K562 (cell line): ENCODE data around the gene RAE1. TPM values are rescaled to one million over a fixed set of nuclear protein-coding genes. Genes with fewer than 3 reads are reported as not detected.

Experiments
- ARID3B ChIP-seq: fragments of 250-450 bp; sonication (Bioruptor Pico); IDR thresholded peaks from 2 replicates; pipeline ENCODE4 v1.4.0; 2020; ENCODE audit warnings: borderline replicate concordance
- CBFA2T2 ChIP-seq: fragments of 450-650 bp; conservative IDR thresholded peaks from 2 replicates; pipeline ENCODE4 v1.6.1; 2017; ENCODE audit warnings: mild to moderate bottlenecking
- CEBPB ChIP-seq: fragments of 450-650 bp; IDR thresholded peaks from 2 replicates; pipeline ENCODE4 v1.6.1; 2016; ENCODE audit warnings: missing genetic modification characterization, missing compliant biosample characterization
- FOXK1 ChIP-seq: sonication (generic); formaldehyde crosslinking; IDR thresholded peaks from 2 replicates; pipeline ENCODE4 v1.8.0; 2022; ENCODE audit warnings: missing genetic modification reagents, mild to moderate bottlenecking, borderline replicate concordance
- IRF1 ChIP-seq: sonication (generic); formaldehyde crosslinking; IDR thresholded peaks from 2 replicates; pipeline ENCODE4 v1.8.0; 2022; ENCODE audit warnings: missing genetic modification reagents, mild to moderate bottlenecking, borderline replicate concordance
- KAT8 ChIP-seq: fragments of 450-650 bp; IDR thresholded peaks from 2 replicates; pipeline ENCODE4 v1.6.1; 2016; ENCODE audit warnings: low read depth, mild to moderate bottlenecking
- MAFF ChIP-seq: IDR thresholded peaks from 2 replicates; pipeline ENCODE4 v1.6.1; 2012; ENCODE audit warnings: low read length, improper control_type of control experiment
- MCM5 ChIP-seq: fragments of 450-650 bp; IDR thresholded peaks from 2 replicates; pipeline ENCODE4 v1.6.1; 2016; ENCODE audit warnings: low read depth
- MED1 ChIP-seq: sonication (generic); formaldehyde crosslinking; IDR thresholded peaks from 2 replicates; pipeline ENCODE4 v1.8.1; 2023; ENCODE audit warnings: missing genetic modification reagents, borderline replicate concordance
- NONO ChIP-seq, 2 experiments: fragments of 200-400 bp in 1 of 2; fragments of 450-650 bp in 1 of 2; formaldehyde crosslinking in 1 of 2; IDR thresholded peaks; 2 replicates each; pipeline ENCODE4 v1.6.1; 2017; ENCODE audit warnings: low read depth in 2 of 2, mild to moderate bottlenecking in 2 of 2, moderate library complexity in 2 of 2, low read length in 1 of 2
- PYGO2 ChIP-seq: fragments of 450-650 bp; IDR thresholded peaks from 2 replicates; pipeline ENCODE4 v1.6.1; 2016; ENCODE audit warnings: mild to moderate bottlenecking, missing genetic modification characterization, moderate library complexity, missing compliant biosample characterization
- RBM22 ChIP-seq: fragments of 200-400 bp; formaldehyde crosslinking; IDR thresholded peaks from 2 replicates; pipeline ENCODE4 v1.6.1; 2018; ENCODE audit warnings: low read length, low read depth; ENCODE audit not compliant: poor library complexity, severe bottlenecking
- SNAPC5 ChIP-seq: fragments of 250-450 bp; sonication (Bioruptor Pico); IDR thresholded peaks from 2 replicates; pipeline ENCODE4 v1.8.0; 2021; ENCODE audit warnings: moderate library complexity, mild to moderate bottlenecking, inconsistent platforms
- STAT5B ChIP-seq: fragments of 250-450 bp; sonication (Bioruptor Pico); IDR thresholded peaks from 2 replicates; pipeline ENCODE4 v1.8.0; 2021; ENCODE audit warnings: mild to moderate bottlenecking, inconsistent platforms
- TCF3 ChIP-seq: sonication (generic); formaldehyde crosslinking; IDR thresholded peaks from 2 replicates; pipeline ENCODE4 v1.4.0; 2020; ENCODE audit warnings: mild to moderate bottlenecking, missing genetic modification reagents
- TRIM24 ChIP-seq, 2 experiments: fragments of 450-650 bp; IDR thresholded peaks; 2 replicates each; pipeline ENCODE4 v1.6.1; 2016
- ZFP30 ChIP-seq: fragments of 250-450 bp; sonication (Bioruptor Pico); IDR thresholded peaks from 2 replicates; pipeline ENCODE4 v1.8.0; 2022; ENCODE audit warnings: moderate library complexity, mild to moderate bottlenecking, inconsistent platforms, borderline replicate concordance
- ZFP36 ChIP-seq: fragments of 150-350 bp; IDR thresholded peaks from 2 replicates; pipeline ENCODE4 v1.6.1; 2018; ENCODE audit warnings: low read length, low read depth; ENCODE audit not compliant: partially characterized antibody
- ZNF511 ChIP-seq: sonication (generic); formaldehyde crosslinking; IDR thresholded peaks from 2 replicates; pipeline ENCODE4 v1.8.0; 2022; ENCODE audit warnings: mild to moderate bottlenecking, missing genetic modification reagents
- polyA plus RNA-seq, 8 experiments: library from polyadenylated mRNA; depleted of rRNA in 4 of 8; stranded (reverse) in 5 of 8; unstranded in 3 of 8; fragments of >200 nt; fragmentation: Nextera tagmentation in 2 of 8; fragmentation: Illumina TruSeq in 1 of 8; extraction: Ambion mirVana in 2 of 8; extraction: Trizol in 1 of 8; gene quantifications; 2 replicates each; pipeline versions ENCODE4 v1.2.1 to v1.2.3, GENCODE V29; 2011 to 2014; ENCODE audit warnings: inconsistent platforms in 1 of 8, missing spikeins in 1 of 8
- total RNA-seq, 7 experiments: library from RNA; depleted of rRNA in 6 of 7; stranded (reverse); fragments of >200 nt in 6 of 7; fragmentation: Illumina TruSeq in 2 of 7; extraction: Trizol in 2 of 7; gene quantifications; 2 replicates each; pipeline versions ENCODE4 v1.2.1 to v1.2.3, GENCODE V29; 2011 to 2021; ENCODE audit warnings: low replicate concordance in 1 of 7
- TF ChIP-seq, protein P1 (sequence below): sonication (generic); formaldehyde crosslinking; IDR thresholded peaks from 2 replicates; pipeline ENCODE4 v1.8.1; 2022; ENCODE audit warnings: missing genetic modification reagents
- TF ChIP-seq, protein P2 (sequence below), 2 experiments: fragments of 450-650 bp in 1 of 2; sonication (generic) in 1 of 2; formaldehyde crosslinking; conservative IDR thresholded peaks; 2 replicates each; pipeline versions ENCODE4 v1.4.0 to v1.8.1; 2020 to 2022; ENCODE audit warnings: mild to moderate bottlenecking in 1 of 2, missing genetic modification reagents in 1 of 2
- TF ChIP-seq, protein P3 (sequence below): fragments of 250-450 bp; sonication (Bioruptor Pico); IDR thresholded peaks from 2 replicates; pipeline ENCODE4 v1.8.0; 2021; ENCODE audit warnings: mild to moderate bottlenecking, moderate library complexity

RAE1 gene
- total and polyA plus RNA-seq, 9 of the 15 experiments (the other 6 are each of a cell fraction or from before 2014, with no cell fraction given) = 33.7 to 248 (median 77.7) TPM

GRCh38 chr20:57409672-57410397 lies 58.8 kb downstream of the RAE1 start (continued):
- TF ChIP-seq IRF1 (no peak), FOXK1 (CRISPR knock-in tag) (no peak), STAT5B (no peak), PYGO2 (tag) (no peak), CBFA2T2 (peak; percentile 97), TRIM24 (IDR thresholded peaks at IDR 0.05) (peak; percentile 75 to 85; a peak in 3 of 4 replicates), TCF3 (CRISPR knock-in tag) (peak; percentile 99), NONO (IDR thresholded peaks at IDR 0.05; ENCODE audit: low read depth in 2 of 2, low read length in 1 of 2) (peak in 1 of 2 experiments; percentile 74; a peak in 2 of 4 replicates), ZFP36 (peak; percentile 100), KAT8 (no peak), CEBPB (tag) (no peak), RBM22 (no peak), ZNF511 (CRISPR knock-in tag) (no peak), MAFF (peak; percentile 6; the same call in 1 of the 2 replicates), MCM5 (no peak), ARID3B (CRISPR knock-in tag) (no peak), ZFP30 (no peak), SNAPC5 (no peak), MED1 (no peak)
- TF ChIP-seq, protein P1, sequence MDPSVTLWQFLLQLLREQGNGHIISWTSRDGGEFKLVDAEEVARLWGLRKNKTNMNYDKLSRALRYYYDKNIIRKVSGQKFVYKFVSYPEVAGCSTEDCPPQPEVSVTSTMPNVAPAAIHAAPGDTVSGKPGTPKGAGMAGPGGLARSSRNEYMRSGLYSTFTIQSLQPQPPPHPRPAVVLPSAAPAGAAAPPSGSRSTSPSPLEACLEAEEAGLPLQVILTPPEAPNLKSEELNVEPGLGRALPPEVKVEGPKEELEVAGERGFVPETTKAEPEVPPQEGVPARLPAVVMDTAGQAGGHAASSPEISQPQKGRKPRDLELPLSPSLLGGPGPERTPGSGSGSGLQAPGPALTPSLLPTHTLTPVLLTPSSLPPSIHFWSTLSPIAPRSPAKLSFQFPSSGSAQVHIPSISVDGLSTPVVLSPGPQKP (CRISPR knock-in tag) = no peak
- TF ChIP-seq, protein P2, sequence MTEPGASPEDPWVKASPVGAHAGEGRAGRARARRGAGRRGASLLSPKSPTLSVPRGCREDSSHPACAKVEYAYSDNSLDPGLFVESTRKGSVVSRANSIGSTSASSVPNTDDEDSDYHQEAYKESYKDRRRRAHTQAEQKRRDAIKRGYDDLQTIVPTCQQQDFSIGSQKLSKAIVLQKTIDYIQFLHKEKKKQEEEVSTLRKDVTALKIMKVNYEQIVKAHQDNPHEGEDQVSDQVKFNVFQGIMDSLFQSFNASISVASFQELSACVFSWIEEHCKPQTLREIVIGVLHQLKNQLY (CRISPR knock-in tag; conservative IDR thresholded peaks at IDR 0.05) = no peak
- TF ChIP-seq, protein P3, sequence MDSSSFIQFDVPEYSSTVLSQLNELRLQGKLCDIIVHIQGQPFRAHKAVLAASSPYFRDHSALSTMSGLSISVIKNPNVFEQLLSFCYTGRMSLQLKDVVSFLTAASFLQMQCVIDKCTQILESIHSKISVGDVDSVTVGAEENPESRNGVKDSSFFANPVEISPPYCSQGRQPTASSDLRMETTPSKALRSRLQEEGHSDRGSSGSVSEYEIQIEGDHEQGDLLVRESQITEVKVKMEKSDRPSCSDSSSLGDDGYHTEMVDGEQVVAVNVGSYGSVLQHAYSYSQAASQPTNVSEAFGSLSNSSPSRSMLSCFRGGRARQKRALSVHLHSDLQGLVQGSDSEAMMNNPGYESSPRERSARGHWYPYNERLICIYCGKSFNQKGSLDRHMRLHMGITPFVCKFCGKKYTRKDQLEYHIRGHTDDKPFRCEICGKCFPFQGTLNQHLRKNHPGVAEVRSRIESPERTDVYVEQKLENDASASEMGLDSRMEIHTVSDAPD (CRISPR knock-in tag) = no peak
